GM18861 (cell line): ENCODE data around the gene MARK3.

Source experiments
- ATAC-seq: cut with Tn5 transposase; IDR thresholded peaks from one replicate; pipeline ENCODE4 v1.9.1; 2021; ENCODE audit not compliant: unreplicated experiment

The MARK3 gene

DNA sequence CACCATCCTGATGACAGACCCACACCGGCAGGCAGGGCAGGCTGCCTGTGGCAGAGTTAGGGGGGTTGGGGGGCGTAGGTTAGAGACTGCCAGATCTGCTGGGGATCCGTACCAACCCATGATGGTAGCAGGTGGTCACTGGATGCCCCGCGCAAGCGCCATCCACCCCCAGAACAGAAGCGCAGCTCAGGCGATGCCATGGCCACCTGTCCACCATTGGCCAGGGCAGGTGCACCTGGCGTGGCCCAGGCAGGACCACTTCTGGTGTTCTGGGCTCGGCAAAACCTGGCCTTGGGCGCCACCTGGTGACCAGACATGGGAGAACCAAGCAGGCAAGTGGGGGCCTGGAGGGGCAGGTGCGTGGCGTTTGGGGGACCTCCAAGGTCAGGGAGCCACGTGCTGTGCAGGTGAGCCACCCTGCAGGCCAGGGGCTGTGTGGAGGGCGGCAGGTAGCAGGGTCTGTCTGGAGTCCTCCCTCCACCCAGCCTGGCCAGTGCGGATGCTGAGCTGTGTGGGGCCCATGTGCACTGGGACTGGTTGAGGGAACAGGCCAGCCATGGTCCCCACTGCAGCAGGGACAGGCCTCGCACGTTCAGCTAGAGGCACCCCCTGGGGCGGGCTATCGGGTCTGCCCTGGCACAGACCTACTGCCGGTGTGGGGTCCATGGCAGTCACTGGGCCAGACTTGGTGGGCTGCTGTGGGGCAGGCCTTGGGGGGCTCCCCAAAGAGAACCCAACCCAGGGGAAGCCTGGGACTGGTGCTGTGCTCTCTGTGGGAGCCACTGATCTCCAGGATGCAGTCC lies 161.6 kb downstream of the MARK3 start:
- no peak for ATAC-seq

DNA sequence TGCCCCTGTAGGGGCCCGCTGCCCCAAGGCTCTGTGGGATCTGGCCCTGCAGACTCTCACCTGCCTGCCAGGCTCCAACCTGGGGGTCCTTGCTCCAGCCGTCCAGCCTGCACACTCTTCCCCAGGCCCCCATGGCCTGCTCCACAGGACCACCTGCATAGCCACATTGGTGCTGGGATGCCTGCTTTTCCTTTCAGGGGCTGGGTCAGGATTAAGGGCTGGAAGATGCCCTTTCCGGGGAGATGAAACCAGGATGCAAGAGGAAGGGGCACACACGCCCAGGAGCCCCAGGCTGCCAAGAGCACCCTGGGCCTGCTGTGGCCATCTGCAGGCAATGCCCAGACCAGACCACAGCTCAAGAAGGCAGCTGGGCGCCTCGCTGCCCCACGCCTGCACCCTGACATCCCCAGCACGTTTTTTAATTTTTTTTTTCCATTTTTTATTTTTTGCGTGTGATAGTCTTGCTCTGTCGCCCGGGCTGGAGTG lies 162.3 kb downstream of the MARK3 start:
- no peak for ATAC-seq

DNA sequence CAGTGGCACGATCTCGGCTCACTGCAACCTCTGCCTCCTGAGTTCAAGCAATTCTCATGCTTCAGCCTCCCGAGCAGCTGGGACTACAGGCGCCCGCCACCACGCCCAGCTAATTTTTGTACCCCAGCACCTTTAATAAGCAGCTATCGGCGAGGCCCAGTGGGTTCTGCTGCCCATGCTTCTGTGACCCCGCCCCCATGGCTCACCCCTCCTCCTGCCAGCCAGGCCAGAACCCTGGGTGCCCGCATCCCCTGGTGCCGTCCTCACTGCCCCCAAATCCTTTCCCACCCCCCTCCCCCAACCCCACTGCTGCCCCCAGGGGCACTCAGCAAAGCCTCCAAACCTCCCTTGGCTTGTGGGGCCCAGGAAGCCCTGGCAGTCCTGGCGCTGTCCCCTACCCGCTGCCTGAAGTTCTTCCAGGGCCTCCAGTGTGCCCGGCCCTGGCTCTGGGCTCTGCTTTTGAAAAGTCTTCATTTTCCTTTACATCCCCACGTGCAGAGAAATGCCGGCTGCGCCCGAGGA lies 162.8 kb downstream of the MARK3 start:
- ATAC-seq = no peak

DNA sequence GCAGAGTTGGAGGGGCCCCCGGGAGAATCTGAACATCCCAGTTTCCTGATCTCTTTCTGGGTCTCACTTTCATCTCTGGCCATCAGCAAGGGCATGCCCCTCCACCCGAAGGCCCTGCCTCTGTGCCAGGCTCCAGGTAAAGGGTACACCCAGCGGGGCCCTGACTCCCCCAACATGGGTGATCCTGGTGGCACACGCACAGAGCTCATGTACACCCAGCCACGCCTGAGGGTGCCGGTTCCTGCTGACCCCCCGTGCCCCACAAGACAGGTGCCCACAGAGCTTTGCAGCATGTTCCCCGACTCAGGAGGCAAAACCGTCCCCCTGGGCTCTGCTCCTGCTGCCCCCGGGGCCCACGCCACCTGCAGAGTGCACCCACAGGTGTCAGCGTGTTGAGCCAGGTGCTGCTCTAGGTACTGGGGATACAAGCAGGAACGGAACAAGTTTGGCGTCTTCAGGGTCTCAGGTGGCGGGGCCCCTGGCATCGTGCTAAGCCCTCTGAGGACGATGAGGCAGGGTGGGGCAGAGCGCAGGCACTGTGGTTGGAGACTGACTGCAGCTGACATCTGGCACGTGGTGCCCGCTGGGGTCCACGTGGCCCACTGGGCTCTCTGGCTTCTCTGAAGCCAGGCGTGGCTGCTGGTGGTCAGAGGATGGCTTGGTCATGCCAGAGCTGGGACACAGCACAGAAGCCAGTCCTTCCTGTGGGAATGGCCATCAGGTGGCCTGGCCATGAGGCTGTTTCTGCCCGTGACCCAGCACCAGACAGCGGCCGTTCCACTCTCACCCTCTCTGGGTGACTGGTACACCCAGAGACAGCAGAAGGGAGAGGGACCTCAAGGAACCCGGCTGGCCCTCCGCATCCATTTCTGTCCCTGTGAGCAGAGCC lies 163.5 kb downstream of the MARK3 start:
- ATAC-seq = no peak

DNA sequence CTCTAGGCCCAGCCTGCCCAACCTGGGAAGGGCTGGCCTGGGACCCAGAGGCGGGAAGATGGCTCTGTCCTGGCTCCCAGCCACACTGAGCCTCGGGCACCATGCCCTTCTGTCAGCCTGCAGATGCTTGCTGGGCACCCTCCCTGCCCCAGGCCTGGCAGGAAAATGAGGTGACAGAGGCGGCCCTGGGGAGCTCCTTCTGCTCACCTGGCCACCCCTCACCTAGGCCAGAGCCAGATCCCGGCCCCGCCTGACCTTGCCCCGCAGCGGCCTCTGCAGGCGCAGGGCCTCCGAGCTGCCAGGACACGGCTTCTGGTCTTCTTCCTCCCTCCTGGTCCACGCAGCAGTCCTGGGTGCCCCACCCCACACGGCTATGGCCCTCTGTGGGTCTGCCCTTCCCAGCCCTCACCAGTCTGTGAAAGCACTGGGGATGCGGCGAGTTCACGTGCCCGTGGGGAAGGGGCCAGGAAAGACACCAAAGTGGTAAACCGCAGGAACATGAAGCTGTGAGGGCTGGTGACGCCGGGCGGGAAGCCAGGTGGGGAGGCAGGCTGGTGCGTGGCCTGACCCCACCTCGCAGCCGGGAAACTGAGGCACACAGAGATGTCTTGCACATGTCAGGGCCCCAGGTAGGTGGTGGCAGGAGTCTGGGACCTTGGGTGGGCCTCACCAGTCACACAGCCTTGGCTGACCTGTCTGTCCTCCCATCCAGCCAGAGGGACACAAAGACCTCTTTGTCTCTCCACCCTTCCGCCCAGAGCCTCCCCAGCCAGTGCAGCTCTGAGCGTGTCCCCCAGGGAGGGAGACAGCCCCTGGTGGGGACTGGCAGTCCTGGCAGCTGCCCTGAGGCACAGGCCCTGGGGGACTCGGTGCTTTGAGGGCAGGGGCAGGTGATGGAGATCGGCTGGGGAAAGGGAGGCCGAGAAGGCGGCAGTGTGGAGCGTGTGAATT lies 164.4 kb downstream of the MARK3 start:
- ATAC-seq = no peak

DNA sequence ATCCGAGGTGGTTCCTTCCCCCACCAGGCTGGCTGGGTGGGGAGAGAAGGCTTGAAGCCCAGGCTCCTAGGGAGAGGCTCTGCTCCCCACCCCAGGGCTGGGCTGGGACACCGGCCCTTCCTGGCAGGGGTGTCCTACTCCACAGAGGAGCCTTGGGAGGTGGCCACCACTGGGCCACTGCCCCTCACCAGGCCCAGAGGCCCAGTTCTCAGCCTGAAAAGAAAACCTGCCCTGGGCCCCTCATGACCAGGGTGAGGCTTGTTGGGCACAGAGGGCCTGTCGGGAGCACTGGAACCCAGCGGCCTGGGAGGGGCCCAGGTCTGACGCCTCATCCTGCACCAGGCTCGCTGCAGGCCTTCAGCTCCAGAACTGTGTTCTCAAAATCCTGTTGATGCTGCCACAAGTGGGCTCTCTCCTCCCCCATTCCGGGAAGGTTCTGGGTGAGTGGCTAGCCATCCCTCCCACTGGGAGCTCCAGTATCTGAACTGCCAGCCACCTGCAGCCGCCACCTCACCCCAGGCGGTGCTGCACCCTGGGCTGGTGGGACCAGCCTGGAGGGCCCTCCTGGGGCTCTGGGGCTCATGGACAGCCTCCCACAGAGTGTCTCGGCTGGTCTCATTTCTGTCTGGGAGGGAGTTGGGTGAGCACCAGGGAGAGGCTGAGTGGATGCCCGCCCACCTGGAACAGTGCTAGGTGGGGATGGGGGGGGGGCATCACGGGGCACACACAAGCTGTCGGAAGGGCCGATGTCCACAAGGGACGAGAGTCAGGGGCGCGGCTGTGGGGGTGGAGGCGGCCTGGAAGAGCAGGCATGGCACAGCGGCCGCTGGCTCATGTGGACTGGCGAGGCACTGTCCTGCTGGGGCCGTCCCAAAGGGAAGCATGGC lies 165.5 kb downstream of the MARK3 start:
- no peak for ATAC-seq

DNA sequence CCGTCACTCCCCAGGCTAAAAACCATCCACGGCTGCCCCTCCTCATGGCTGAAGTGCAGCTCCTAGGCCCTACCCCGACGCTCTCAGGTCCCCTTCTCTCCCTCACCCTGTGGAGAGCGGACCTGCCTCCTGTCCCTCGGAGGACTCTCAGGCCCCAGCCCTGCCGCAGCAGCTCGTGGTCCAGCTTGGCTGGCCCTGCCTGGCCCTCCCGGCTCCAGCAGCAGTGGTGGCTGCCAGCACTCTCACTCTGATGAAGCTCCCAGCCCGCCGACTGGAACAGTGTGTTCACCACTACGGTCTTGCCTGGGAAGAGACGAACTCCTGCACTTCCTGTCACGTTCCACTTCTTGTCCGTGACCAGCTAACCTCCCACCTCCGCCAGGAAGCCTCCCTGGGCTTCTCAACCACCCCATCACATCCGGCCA lies 166.1 kb downstream of the MARK3 start:
- no peak for ATAC-seq

DNA sequence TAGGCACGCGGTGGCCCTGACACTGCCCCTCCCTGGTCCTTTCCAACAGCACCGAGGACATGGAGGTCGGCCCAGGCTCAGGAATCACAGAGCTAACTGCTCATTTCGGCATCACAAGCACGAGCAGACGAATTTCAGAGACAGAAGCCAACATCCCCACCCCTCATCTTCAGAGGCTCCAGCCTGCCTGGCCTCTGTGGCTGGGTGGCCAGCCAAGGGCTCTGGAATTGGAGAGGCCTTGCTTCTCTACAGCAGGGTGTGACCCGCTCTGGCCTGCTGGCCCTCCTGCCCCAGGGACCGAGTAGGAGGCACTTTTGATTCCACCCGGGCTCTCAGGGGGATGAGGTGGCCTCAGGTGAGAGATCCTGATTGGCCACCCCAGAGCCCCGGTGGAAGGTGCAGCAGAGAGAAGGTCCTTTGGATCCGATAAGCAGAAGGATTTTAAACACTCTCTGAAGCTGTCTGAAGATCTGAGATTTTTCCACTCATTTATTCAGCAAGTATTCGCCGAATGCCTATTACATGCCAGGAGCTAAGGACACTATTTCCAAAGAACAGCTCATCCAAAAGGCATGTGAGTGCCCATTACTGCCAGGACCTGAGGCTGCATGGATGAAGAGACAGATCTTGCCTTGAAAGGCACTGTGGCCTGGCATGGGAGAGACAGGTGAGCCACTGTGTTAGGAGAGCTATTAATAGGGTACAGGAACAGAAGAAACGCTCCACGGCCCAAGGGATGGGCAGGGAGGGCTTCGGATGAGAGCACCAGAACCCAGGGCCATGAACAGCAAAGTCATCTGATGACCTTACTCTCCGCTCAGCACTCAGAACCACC lies 167.0 kb downstream of the MARK3 start:
- ATAC-seq = no peak

DNA sequence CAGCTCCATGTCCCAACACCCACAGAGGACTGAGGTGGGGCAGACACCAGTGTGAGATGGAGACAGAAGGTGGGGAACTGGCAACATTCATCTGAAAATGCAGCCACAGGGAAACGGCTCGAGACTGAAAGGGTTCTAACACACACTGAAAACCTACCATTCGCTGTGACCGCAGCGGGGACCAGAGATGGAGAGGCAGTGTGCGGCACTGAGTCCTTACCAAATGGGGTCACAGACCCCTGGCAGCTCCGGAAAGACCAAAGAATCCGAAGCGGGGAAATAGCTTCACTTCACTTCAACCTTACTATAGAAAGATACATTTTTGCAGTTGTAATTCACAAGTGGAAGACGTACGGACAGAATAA lies 167.6 kb downstream of the MARK3 start:
- ATAC-seq = no peak
